Osteocyte (in vitro differentiated cells): ENCODE results near the gene THSD4. TPM values are rescaled to one million over a fixed set of nuclear protein-coding genes. Genes with fewer than 3 reads are reported as not detected.

Experiments used
- DNase-seq: peaks from one replicate; pipeline ENCODE4 v3.0.0; 2021; ENCODE audit warnings: mixed read lengths; ENCODE audit not compliant: unreplicated experiment; ENCODE audit errors: extremely low spot score
- H3K27ac Mint-ChIP-seq: one replicate; pipeline ENCODE4 v1.8.0; 2021; ENCODE audit warnings: mild to moderate bottlenecking, mixed read lengths; ENCODE audit not compliant: unreplicated experiment
- H3K27me3 Mint-ChIP-seq: one replicate; pipeline ENCODE4 v1.8.0; 2021; ENCODE audit warnings: mixed read lengths; ENCODE audit not compliant: unreplicated experiment
- H3K36me3 Mint-ChIP-seq: one replicate; pipeline ENCODE4 v1.8.0; 2021; ENCODE audit warnings: mixed read lengths; ENCODE audit not compliant: unreplicated experiment
- H3K4me1 Mint-ChIP-seq: one replicate; pipeline ENCODE4 v1.8.0; 2021; ENCODE audit warnings: mixed read lengths; ENCODE audit not compliant: unreplicated experiment
- H3K4me3 Mint-ChIP-seq: one replicate; pipeline ENCODE4 v1.8.0; 2021; ENCODE audit warnings: mild to moderate bottlenecking, moderate library complexity, mixed read lengths; ENCODE audit not compliant: unreplicated experiment
- H3K9me3 Mint-ChIP-seq: one replicate; pipeline ENCODE4 v1.8.0; 2021; ENCODE audit warnings: mixed read lengths; ENCODE audit not compliant: unreplicated experiment
- total RNA-seq: library from RNA; stranded (reverse); gene quantifications from 2 replicates; pipeline ENCODE4 v1.2.1, GENCODE V29; 2021
- TF ChIP-seq, protein P1 (sequence below): fragments of 200-600 bp; sonication (generic); IDR thresholded peaks from 2 replicates; pipeline ENCODE4 v1.5.0; 2021; ENCODE audit warnings: antibody characterized with exemption, mild to moderate bottlenecking, moderate library complexity

The THSD4 gene
- total RNA-seq, 1 donor from 2014 or later: 5.7 TPM

- TF ChIP-seq, protein P1, sequence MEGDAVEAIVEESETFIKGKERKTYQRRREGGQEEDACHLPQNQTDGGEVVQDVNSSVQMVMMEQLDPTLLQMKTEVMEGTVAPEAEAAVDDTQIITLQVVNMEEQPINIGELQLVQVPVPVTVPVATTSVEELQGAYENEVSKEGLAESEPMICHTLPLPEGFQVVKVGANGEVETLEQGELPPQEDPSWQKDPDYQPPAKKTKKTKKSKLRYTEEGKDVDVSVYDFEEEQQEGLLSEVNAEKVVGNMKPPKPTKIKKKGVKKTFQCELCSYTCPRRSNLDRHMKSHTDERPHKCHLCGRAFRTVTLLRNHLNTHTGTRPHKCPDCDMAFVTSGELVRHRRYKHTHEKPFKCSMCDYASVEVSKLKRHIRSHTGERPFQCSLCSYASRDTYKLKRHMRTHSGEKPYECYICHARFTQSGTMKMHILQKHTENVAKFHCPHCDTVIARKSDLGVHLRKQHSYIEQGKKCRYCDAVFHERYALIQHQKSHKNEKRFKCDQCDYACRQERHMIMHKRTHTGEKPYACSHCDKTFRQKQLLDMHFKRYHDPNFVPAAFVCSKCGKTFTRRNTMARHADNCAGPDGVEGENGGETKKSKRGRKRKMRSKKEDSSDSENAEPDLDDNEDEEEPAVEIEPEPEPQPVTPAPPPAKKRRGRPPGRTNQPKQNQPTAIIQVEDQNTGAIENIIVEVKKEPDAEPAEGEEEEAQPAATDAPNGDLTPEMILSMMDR: no peak
- Mint-ChIP-seq H3K4me1 (peaks cover 7% of the 10 kb centered on the region), H3K36me3 (no peaks in the 10 kb centered on the region), H3K27ac (no peak overlapping the region), H3K27me3 (no peaks in the 10 kb centered on the region), H3K9me3 (no peaks in the 10 kb centered on the region), H3K4me3 (no peak overlapping the region)
- DNase-seq: no peak
These were observed 539.5 kb downstream of the THSD4 start for GRCh38 chr15:71654720-71655174.

DNA sequence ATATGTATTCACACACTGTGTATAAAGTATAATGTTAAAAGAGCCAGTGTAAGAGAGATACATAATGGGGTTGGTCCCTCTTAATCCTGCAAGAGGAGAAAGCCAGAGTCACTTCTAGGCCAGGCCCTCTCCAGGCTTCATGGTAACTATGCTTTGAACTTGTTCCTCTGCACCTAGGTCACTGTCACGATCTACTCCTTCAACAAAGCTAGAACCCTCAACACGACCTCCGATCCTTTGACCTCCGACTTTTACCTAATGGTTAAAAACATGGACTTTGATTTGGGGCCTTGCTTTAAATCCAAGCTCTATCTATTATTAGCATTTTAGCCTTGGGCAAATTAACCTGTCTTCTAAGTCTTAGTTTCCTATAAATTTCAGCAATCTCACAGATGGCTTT lies 541.2 kb downstream of the THSD4 start:
- Mint-ChIP-seq H3K9me3 (no peaks in the 10 kb centered on the region), H3K4me3 (no peak overlapping the region), H3K27ac (no peak overlapping the region), H3K36me3 (no peaks in the 10 kb centered on the region), H3K4me1 (peaks cover 5% of the 10 kb centered on the region), H3K27me3 (no peaks in the 10 kb centered on the region)
- TF ChIP-seq, protein P1: no peak
- no peak for DNase-seq

DNA sequence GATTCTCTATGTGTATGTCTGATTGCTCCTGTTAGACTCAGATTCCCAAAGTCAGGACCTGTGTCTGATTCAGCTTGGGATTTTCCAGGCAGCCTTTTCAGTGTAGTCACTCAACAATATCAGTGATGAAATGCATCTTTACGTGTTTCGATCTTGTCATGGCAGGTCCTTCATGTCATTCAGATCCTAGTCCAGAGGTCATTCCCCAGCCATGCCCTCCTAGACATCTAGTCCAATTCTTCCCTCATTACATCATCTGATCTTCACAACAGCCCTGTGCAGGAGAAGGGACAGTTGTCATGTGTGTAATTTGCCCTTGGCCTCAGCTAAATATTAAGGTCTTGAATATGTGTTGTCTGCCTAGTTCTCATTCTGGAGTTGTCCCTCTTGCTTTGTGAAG lies 541.9 kb downstream of the THSD4 start:
- Mint-ChIP-seq H3K4me1 (no peaks in the 10 kb centered on the region), H3K27ac (no peak overlapping the region), H3K9me3 (no peaks in the 10 kb centered on the region), H3K27me3 (no peaks in the 10 kb centered on the region), H3K36me3 (no peaks in the 10 kb centered on the region), H3K4me3 (no peak overlapping the region)
- TF ChIP-seq, protein P1: no peak
- no peak for DNase-seq

DNA sequence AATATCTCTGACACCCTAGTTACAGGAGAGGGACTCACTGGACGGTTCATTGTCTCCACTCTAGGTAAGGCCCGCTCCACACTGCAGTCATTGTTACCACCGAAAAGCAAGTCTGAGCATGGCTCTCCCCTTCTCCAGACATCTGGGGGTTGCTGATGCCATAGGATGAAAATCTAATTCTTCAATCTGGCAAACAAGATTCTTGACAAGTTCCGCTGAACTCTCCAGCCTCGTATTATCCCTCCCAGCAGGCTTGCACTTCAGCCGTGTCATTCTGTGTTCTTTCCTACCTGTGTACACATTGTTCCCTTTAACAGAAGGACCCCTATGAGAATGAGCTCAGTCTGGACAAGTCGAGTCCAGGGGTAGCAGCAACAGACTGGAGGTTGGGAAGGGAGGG lies 542.8 kb downstream of the THSD4 start:
- TF ChIP-seq, protein P1: no peak
- Mint-ChIP-seq H3K36me3 (no peaks in the 10 kb centered on the region), H3K9me3 (no peaks in the 10 kb centered on the region), H3K4me1 (no peaks in the 10 kb centered on the region), H3K27ac (no peak overlapping the region), H3K27me3 (no peaks in the 10 kb centered on the region), H3K4me3 (no peak overlapping the region)
- DNase-seq: no peak

DNA sequence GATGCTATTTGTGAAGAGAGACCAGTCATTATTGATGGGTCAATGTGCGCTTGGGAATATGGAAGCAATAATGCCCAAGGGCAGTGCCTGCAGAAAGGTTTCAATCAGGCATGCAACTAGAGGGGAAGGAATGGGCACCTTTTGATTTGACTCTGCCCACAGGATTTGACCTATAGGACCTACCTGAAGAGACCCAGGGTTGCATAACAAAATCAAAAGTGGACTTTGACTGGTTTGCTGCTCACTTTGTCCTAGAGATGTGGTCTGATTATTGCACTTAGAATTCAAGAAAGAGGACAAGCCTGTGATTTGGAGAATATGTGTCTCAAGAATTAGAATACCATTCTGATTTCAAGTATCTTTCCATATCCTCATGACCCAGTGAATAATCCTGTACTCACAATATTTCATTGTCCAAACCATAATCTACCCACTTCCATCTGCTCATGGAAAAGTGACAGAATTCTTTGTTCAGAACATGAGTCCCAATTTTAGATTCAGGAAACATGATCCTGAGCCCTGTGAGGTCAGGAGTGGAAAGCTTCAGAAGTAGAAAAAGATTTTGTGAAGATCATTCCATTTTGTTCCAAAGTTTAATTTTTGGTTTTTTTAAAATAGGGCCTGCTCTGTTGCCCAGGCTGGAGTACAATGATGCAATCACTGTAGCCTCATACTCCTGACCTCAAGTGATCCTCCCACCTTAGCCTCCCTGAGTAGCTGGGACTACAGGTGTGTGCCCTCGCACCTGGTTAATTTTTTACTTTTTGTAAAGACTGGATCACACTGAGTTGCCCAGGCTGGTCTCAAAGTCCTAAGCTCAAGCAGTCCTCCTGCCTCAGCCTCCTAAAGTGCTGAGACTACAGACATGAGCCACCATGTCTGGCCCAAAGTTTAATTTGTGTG lies 543.8 kb downstream of the THSD4 start:
- Mint-ChIP-seq H3K36me3 (no peaks in the 10 kb centered on the region), H3K27me3 (no peaks in the 10 kb centered on the region), H3K4me1 (no peaks in the 10 kb centered on the region), H3K9me3 (no peaks in the 10 kb centered on the region), H3K27ac (no peak overlapping the region), H3K4me3 (no peak overlapping the region)
- TF ChIP-seq, protein P1: no peak
- no peak for DNase-seq
